Fibroblast of mammary gland (primary cell): ENCODE measurements around the gene MTMR3.

ENCODE experiments used
- DNase-seq: peaks from one replicate; pipeline ENCODE4 v3.0.0-alpha.2; 2010; ENCODE audit warnings: low read depth
- H3K4me3 ChIP-seq: 2 replicates; pipeline ENCODE4 v1.5.1; 2011; ENCODE audit warnings: low read depth, mild to moderate bottlenecking, low read length, moderate library complexity; ENCODE audit not compliant: control insufficient read depth
- CTCF ChIP-seq: conservative IDR thresholded peaks from 2 replicates; pipeline ENCODE4 v1.5.1; 2011; ENCODE audit warnings: low read depth, low read length, inconsistent platforms; ENCODE audit not compliant: control insufficient read depth, insufficient read depth

Gene MTMR3

GRCh38 chr22:30000566-30000965 is 117.6 kb downstream of the MTMR3 start:
- no peak overlapping the region for H3K4me3 ChIP-seq
- DNase-seq = peak; percentile 40
- TF ChIP-seq CTCF = no peak

GRCh38 chr22:30001459-30001858 is 118.5 kb downstream of the MTMR3 start:
- TF ChIP-seq CTCF = no peak
- no peak for DNase-seq
- no peak overlapping the region for H3K4me3 ChIP-seq

GRCh38 chr22:30002861-30003486 is 120.0 kb downstream of the MTMR3 start:
- DNase-seq = no peak
- no peak overlapping the region for H3K4me3 ChIP-seq
- no peak for TF ChIP-seq CTCF

- no peak overlapping the region for H3K4me3 ChIP-seq
- no peak for DNase-seq
- no peak for TF ChIP-seq CTCF
Observed at GRCh38 chr22:30004101-30004500, 121.1 kb downstream of the MTMR3 start.

- DNase-seq = no peak
- no peak overlapping the region for H3K4me3 ChIP-seq
- TF ChIP-seq CTCF = no peak
Observed at GRCh38 chr22:30004694-30005093, 121.7 kb downstream of the MTMR3 start.

- H3K4me3 ChIP-seq = no peak overlapping the region
- TF ChIP-seq CTCF = peak; percentile 100
- DNase-seq = peak; percentile 71
Observed at GRCh38 chr22:30005213-30005857, 122.4 kb downstream of the MTMR3 start.
